Stimulated activated CD8-positive, alpha-beta memory T cell treated with anti-CD3 and anti-CD28 coated beads, Interleukin-4, amount 100 ng/mL, for 4 hours (primary cell): ENCODE results near the gene MAGIX.

Source experiments
- DNase-seq, 2 donors: peaks; one replicate each; pipeline ENCODE4 v3.0.0-alpha.2; 2020; ENCODE audit warnings: low read depth in 2 of 2, low spot score in 1 of 2

The MAGIX gene

GRCh38 chrX:49204017-49204416 lies 41.5 kb downstream of the MAGIX start:
- no peak for DNase-seq

DNA sequence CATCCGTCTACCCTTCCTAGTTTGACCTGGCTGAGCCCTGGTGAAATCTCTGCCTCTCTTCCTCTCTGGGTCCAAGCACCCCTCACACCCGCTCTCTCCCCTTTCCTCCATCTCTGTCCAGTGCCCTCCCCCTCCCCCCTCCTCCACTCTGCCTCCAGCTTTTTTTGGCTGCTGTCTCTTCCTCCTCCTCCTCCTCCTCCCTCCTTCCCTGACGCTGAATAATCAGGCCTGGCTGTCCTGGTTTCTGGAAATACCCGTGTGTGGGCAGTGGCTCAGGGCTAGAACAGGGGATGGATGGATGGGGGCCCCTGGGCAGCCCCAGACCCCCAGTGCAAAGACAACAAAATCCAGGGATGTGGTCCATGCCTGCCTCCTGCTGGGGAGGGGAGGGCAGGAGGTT lies 42.2 kb downstream of the MAGIX start:
- DNase-seq, result no peak

DNA sequence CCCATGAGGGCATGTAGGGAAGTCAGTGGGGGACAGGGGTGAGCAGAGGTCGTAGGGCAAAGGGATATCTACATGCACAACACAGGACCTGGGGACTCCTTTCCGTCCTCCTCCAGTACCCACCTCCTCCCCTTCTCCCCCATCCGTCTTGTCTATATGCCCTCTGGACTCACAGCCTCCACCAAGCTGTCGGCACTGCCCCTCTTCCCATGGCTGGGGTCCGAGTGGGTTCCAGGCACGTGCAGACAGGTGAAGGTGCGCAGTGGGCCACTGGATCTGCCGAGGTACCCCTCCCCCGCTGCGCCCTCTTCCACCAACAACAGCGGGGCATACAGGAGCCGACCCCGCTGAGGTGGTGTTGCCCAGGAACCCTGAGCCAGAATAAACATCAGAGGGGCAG lies 42.9 kb downstream of the MAGIX start:
- no peak for DNase-seq

DNA sequence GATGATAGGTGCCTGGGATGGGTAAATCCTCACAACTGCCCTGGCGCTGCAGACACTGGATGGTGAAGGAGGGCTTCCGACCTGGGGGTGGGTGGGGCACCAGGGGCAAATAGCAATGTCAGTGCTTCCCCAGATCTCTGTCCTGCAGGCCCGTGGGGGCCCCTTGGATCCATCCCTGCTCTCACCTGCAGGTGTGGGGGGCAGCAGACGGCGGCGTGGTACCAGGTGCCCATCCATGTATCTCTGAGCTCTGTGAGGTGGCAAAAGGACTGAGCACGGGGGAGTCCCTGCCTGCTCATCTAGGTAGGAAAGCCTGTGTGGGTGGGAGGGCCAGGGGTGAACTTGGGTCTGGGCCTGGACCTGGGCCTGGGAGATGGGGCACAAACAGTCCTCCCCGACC lies 44.0 kb downstream of the MAGIX start:
- no peak for DNase-seq

GRCh38 chrX:49208399-49208798 lies 45.8 kb downstream of the MAGIX start:
- no peak for DNase-seq

GRCh38 chrX:49209434-49210251 lies 47.1 kb downstream of the MAGIX start:
- no peak for DNase-seq

DNA sequence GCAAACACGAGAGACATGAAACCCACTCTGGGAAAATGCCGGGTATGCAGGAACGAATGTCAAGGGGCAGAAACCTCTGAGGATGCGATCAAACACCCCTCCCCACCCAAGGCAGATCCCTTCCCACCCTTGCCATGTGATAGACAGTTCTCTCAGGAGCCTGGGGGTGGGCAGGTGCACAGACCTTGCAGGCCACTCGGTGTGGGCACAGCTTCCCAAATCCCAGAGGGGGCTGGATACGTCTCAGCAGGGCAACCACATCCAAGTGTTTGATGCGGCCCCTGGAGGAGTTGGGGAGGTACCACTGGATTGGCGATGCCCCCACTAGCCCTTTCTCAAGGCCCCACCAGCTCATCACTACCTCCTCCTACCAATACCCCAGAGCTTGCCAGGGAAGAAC lies 47.8 kb downstream of the MAGIX start:
- DNase-seq, result no peak

GRCh38 chrX:49211074-49211473 lies 48.5 kb downstream of the MAGIX start:
- DNase-seq, result no peak

GRCh38 chrX:49212209-49212608 lies 49.7 kb downstream of the MAGIX start:
- no peak for DNase-seq

- DNase-seq, result no peak
Observed at GRCh38 chrX:49212861-49213260, 50.3 kb downstream of the MAGIX start.

- no peak for DNase-seq
Observed at GRCh38 chrX:49214416-49214815, 51.9 kb downstream of the MAGIX start.

- DNase-seq, result no peak
Observed at GRCh38 chrX:49214996-49215526, 52.5 kb downstream of the MAGIX start.
